Ascending aorta (tissue), 2 donors: Measurements from ENCODE around the gene ZFP36. TPM values are rescaled to one million over a fixed set of nuclear protein-coding genes. Genes with fewer than 3 reads are reported as not detected.

Source experiments
- DNase-seq, 2 donors: peaks; one replicate each; pipeline ENCODE4 v3.0.0-alpha.2; 2019; ENCODE audit warnings: low spot score in 2 of 2
- H3K27ac ChIP-seq, 2 donors: fragments of 200-600 bp; sonication (generic); one replicate each; pipeline ENCODE4 v1.5.1; 2016 to 2017; ENCODE audit warnings: mild to moderate bottlenecking in 1 of 2
- H3K27me3 ChIP-seq: fragments of 200-600 bp; sonication (generic); one replicate; pipeline ENCODE4 v1.5.1; 2017
- H3K36me3 ChIP-seq, 2 donors: fragments of 200-600 bp; sonication (generic); one replicate each; pipeline ENCODE4 v1.5.1; 2016
- H3K4me1 ChIP-seq, 2 donors: fragments of 200-600 bp; sonication (generic); one replicate each; pipeline ENCODE4 v1.5.1; 2016 to 2017; ENCODE audit warnings: mild to moderate bottlenecking in 1 of 2
- H3K4me3 ChIP-seq, 2 donors: fragments of 200-600 bp; sonication (generic); one replicate each; pipeline ENCODE4 v1.5.1; 2016 to 2017; ENCODE audit warnings: mild to moderate bottlenecking in 1 of 2
- H3K9me3 ChIP-seq, 2 donors: fragments of 200-600 bp; sonication (generic); one replicate each; pipeline ENCODE4 v1.5.1; 2016
- CTCF ChIP-seq, 3 experiments: fragments of 200-600 bp in 2 of 3; fragments of 450-650 bp in 1 of 3; sonication (generic) in 2 of 3; IDR thresholded peaks; one replicate each; pipeline ENCODE4 v1.5.1; 2016 to 2019; ENCODE audit warnings: antibody characterized with exemption in 3 of 3, mild to moderate bottlenecking in 1 of 3, moderate library complexity in 1 of 3
- intact Hi-C: fragments of 100-400 bp; cut with DNase I; formaldehyde crosslinking; loops from one replicate; pipeline ENCODE4 v1.15.1; 2023
- total RNA-seq: library from RNA; depleted of rRNA; stranded (reverse); fragments of >200 nt; gene quantifications from one replicate; pipeline ENCODE4 v1.1.0, GENCODE V29; 2016

Gene ZFP36
- total RNA-seq, 1 donor from 2014 or later: 1,166 TPM

DNA sequence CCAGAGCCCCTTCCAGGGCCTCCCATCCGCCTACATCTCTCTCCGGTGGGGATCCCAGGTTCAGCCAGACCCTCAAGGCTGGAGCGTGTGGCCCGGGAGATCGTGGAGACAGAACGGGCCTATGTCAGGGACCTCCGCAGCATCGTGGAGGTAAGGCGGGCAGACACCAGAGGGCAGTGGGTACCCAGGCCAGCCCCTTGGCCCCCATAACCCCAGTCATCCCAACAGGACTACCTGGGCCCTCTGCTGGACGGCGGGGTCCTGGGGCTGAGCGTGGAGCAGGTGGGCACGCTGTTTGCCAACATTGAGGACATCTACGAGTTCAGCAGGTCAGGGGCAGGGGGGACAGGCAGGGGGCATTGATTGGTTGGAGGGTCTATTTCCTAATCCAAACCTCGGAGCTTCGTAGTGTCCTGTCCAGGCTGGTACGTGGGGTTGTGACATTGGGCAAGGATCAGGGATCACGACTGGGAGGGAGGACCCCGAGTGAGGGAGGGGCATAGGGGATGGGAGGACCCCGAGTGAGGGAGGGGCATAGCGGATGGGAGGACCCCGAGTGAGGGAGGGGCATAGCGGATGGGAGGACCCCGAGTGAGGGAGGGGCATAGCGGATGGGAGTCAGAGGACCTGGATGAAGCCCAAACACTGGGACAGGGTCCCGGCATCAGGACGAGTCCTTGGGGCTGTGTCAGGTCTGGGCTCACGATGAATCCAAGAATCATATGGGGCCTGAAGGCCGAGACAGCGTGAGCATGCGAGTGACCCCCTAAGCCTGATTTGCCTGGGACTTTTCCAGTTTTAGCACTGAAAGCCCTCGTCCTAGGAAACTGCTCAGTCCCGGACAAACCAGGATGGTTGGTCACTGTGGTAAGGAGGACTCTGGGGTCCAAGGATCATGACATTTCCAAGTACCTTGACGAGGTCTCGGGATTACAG, 8.7 kb downstream of the ZFP36 start:
- Histone ChIP-seq H3K36me3 (peaks cover 36 to 38% of the 10 kb centered on the region in 2 donors), H3K27me3 (no peaks in the 10 kb centered on the region), H3K27ac (peak overlapping the region; percentile 55 to 86), H3K9me3 (no peaks in the 10 kb centered on the region), H3K4me1 (peaks cover 9 to 29% of the 10 kb centered on the region in 2 donors), H3K4me3 (peak overlapping the region; percentile 66 to 97)
- peak in 1 of 2 donors; percentile 74 for DNase-seq
- intact Hi-C loops: no loop called here
- TF ChIP-seq CTCF (IDR thresholded peaks at IDR 0.05): no peak

- H3K36me3 ChIP-seq: peaks cover 40 to 49% of the 10 kb centered on the region in 2 donors
- H3K9me3 ChIP-seq: no peaks in the 10 kb centered on the region
- DNase-seq: no peak
- TF ChIP-seq CTCF (IDR thresholded peaks at IDR 0.05): no peak
- peak overlapping the region in 1 of 2 donors; percentile 97 for H3K4me3 ChIP-seq
- H3K27ac ChIP-seq: peak overlapping the region; percentile 55 to 86
- H3K27me3 ChIP-seq: no peaks in the 10 kb centered on the region
- intact Hi-C loops: no loop called here
- peaks cover 9 to 25% of the 10 kb centered on the region in 2 donors for H3K4me1 ChIP-seq
Measured at GRCh38 chr19:39416152-39417120, 9.8 kb downstream of the ZFP36 start.

- intact Hi-C loops: no loop called here
- Histone ChIP-seq H3K27me3 (no peaks in the 10 kb centered on the region), H3K4me1 (peaks cover 9 to 25% of the 10 kb centered on the region in 2 donors), H3K27ac (peak overlapping the region; percentile 10 to 50), H3K4me3 (no peak overlapping the region), H3K36me3 (peaks cover 52 to 60% of the 10 kb centered on the region in 2 donors), H3K9me3 (no peaks in the 10 kb centered on the region)
- DNase-seq: no peak
- TF ChIP-seq CTCF (IDR thresholded peaks at IDR 0.05): no peak
Measured at GRCh38 chr19:39417463-39418181, 11.0 kb downstream of the ZFP36 start.

GRCh38 chr19:39419003-39419402, 12.4 kb downstream of the ZFP36 start:
- Histone ChIP-seq H3K27me3 (no peaks in the 10 kb centered on the region), H3K36me3 (peaks cover 65 to 74% of the 10 kb centered on the region in 2 donors), H3K9me3 (no peaks in the 10 kb centered on the region), H3K4me3 (no peak overlapping the region), H3K4me1 (peaks cover 9 to 25% of the 10 kb centered on the region in 2 donors), H3K27ac (no peak overlapping the region)
- no peak for DNase-seq
- TF ChIP-seq CTCF (IDR thresholded peaks at IDR 0.05): no peak
- intact Hi-C loops: no loop called here

- H3K36me3 ChIP-seq: peaks cover 70 to 89% of the 10 kb centered on the region in 2 donors
Measured at GRCh38 chr19:39420769-39421168, 14.1 kb downstream of the ZFP36 start.

More at GRCh38 chr19:39420769-39421168, 14.1 kb downstream of the ZFP36 start:
- Histone ChIP-seq H3K27ac (no peak overlapping the region), H3K4me3 (no peak overlapping the region), H3K9me3 (no peaks in the 10 kb centered on the region), H3K4me1 (peaks cover 0 to 11% of the 10 kb centered on the region in 2 donors), H3K27me3 (no peaks in the 10 kb centered on the region)
- intact Hi-C loops: no loop called here
- no peak for DNase-seq
- no peak for TF ChIP-seq CTCF (IDR thresholded peaks at IDR 0.05)
